ENCODE results near the gene OR6N1. TPM values are rescaled to one million over a fixed set of nuclear protein-coding genes. Genes with fewer than 3 reads are reported as not detected.
A peak's percentile ranks its signal among the peaks of the same experiment; 100 is the strongest.

OR6N1 gene
- total and polyA plus RNA-seq, 9 of the 15 experiments (the other 6 are each of a cell fraction or from before 2014, with no cell fraction given), result 0.01 to 0.07 TPM; not detected in 7

DNA sequence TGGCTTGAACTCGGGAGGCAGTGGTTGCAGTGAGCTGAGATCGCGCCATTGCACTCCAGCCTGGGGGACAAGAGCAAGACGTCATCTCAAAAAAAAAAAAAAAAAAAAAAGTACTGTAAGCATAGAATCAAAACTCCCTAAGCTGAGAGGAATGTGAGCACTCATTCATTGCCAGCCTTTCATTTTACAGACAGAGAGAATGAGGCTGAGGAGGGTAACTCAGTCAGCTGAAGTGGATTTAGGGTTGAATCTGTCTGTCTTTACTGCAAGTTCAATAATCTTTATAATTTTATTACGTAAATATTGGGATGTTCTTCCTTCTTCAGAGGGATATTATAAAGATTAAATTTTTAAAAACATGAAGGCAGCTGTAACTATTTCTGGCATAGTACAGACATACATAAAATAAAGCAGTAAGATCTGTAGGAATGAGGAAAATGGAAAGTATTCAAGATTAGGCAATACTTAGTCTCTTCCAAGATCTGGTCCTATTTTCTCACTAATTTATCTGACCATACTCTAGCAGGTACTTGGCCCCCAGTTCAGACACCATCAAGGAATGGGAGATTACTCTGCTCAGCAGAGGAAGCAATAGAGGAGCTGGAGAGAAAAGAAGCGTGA lies 35.0 kb upstream of the OR6N1 start:
- WGBS (ENCODE audit: insufficient coverage, low coverage, missing lambda C conversion rate), result 37% methylated on average over 6 of the region's 6 CpGs
- H3K9me1 ChIP-seq (ENCODE audit: control insufficient read depth, insufficient read depth, low read length), result no peaks in the 10 kb centered on the region
- no peak for FAIRE-seq
- DNase-seq (ENCODE audit: extremely low read depth in 1 of 4, low spot score in 3 of 4), result no peak
- H3K9ac ChIP-seq (ENCODE audit: insufficient read depth in 1 of 2, low read depth in 2 of 2, low read length in 2 of 2), result no peak overlapping the region
- in situ Hi-C loops (cut with MboI), result no loop called here
- no peaks in the 10 kb centered on the region for H3K36me3 ChIP-seq (ENCODE audit: control insufficient read depth, insufficient read depth, low read length)
- intact Hi-C loops (cut with micrococcal nuclease), result no loop called here
- no peak overlapping the region for H3K4me2 ChIP-seq (ENCODE audit: insufficient read depth, low read length)
- H3K27ac ChIP-seq (ENCODE audit: extremely low read depth, low read depth, low read length), result no peak overlapping the region
- H4K20me1 ChIP-seq (replicated peaks; ENCODE audit: control insufficient read depth, insufficient read depth, low read length), result no peaks in the 10 kb centered on the region
- no peak for ATAC-seq
- no peaks in the 10 kb centered on the region for H3K9me3 ChIP-seq (replicated peaks; ENCODE audit: control insufficient read depth, insufficient read depth, low read depth, low read length)
- TF ChIP-seq CEBPB (tag; IDR thresholded peaks at IDR 0.05) (0 out of 2 replicates have a peak, but pooled peaks have one; percentile 9), CEBPG (CRISPR knock-in tag; IDR thresholded peaks at IDR 0.05) (no peak), CEBPG (tag; conservative IDR thresholded peaks at IDR 0.05 in 1 of 2, IDR thresholded peaks at IDR 0.05 in 1 of 2) (peak; percentile 27 to 32; a peak in 1 of 4 replicates), PKNOX1 (IDR thresholded peaks at IDR 0.05) (no peak)
- no peaks in the 10 kb centered on the region; a peak in 1 of 5 replicates for H3K4me1 ChIP-seq (replicated peaks in 1 of 2; ENCODE audit: control insufficient read depth in 2 of 2, insufficient read depth in 2 of 2, low read length in 2 of 2)
- H3K4me3 ChIP-seq, result no peak overlapping the region
- H2AFZ ChIP-seq (ENCODE audit: low read depth, low read length), result no peak overlapping the region
- H3K79me2 ChIP-seq (ENCODE audit: control insufficient read depth, insufficient read depth, low read length), result no peaks in the 10 kb centered on the region
- no peaks in the 10 kb centered on the region for H3K27me3 ChIP-seq (ENCODE audit: control insufficient read depth in 2 of 2, insufficient read depth in 2 of 2, low read length in 2 of 2)
- ChIA-PET POLR2A (interaction anchor here (5.7 kb wide), 1 partner anchor 12 kb away, joined by 21 read pairs; no protein-coding TSS in a partner anchor), CTCF (ENCODE audit: low intra/inter-chr PET ratio) (no interaction called here)
- no TSS peak for BruUV-seq (replicated peaks)

Measured in K562 (cell line).